Bronchial epithelial cell (primary cell): ENCODE measurements around the gene SMYD3. TPM values are rescaled to one million over a fixed set of nuclear protein-coding genes. Genes with fewer than 3 reads are reported as not detected.

ENCODE experiments used
- DNase-seq: peaks from one replicate; pipeline ENCODE4 v3.0.0-alpha.2; 2010; ENCODE audit warnings: low read depth
- FAIRE-seq: peaks from 2 replicates; lab custom pipeline; 2011; peaks lifted over from hg19 to GRCh38; lab: Jason Lieb, UNC
- H3K27me3 ChIP-seq: 2 replicates; pipeline ENCODE4 v1.5.1; 2011; ENCODE audit warnings: low read length; ENCODE audit not compliant: control insufficient read depth, insufficient read depth
- H3K36me3 ChIP-seq: 2 replicates; pipeline ENCODE4 v1.5.1; 2011; ENCODE audit warnings: low read length; ENCODE audit not compliant: control insufficient read depth, insufficient read depth
- H3K4me3 ChIP-seq: 2 replicates; pipeline ENCODE4 v1.5.1; 2011; ENCODE audit warnings: mild to moderate bottlenecking, low read depth, low read length, control low read depth
- total RNA-seq: library from RNA; depleted of rRNA; stranded (reverse); fragments of >200 nt; gene quantifications from 2 replicates; pipeline ENCODE4 v1.2.1, GENCODE V29; 2014
- TF ChIP-seq, protein P1 (sequence below): IDR thresholded peaks from 2 replicates; pipeline ENCODE4 v1.5.1; 2011; ENCODE audit warnings: mild to moderate bottlenecking, moderate library complexity, low read length, control low read depth, inconsistent platforms; ENCODE audit not compliant: insufficient read depth, severe bottlenecking

Gene SMYD3
- total RNA-seq, 1 donor from 2014 or later = 17.4 TPM

- H3K4me3 ChIP-seq = no peak overlapping the region
- TF ChIP-seq, protein P1, sequence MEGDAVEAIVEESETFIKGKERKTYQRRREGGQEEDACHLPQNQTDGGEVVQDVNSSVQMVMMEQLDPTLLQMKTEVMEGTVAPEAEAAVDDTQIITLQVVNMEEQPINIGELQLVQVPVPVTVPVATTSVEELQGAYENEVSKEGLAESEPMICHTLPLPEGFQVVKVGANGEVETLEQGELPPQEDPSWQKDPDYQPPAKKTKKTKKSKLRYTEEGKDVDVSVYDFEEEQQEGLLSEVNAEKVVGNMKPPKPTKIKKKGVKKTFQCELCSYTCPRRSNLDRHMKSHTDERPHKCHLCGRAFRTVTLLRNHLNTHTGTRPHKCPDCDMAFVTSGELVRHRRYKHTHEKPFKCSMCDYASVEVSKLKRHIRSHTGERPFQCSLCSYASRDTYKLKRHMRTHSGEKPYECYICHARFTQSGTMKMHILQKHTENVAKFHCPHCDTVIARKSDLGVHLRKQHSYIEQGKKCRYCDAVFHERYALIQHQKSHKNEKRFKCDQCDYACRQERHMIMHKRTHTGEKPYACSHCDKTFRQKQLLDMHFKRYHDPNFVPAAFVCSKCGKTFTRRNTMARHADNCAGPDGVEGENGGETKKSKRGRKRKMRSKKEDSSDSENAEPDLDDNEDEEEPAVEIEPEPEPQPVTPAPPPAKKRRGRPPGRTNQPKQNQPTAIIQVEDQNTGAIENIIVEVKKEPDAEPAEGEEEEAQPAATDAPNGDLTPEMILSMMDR = no peak
- no peaks in the 10 kb centered on the region for H3K36me3 ChIP-seq
- H3K27me3 ChIP-seq = no peaks in the 10 kb centered on the region
- FAIRE-seq (no peak), DNase-seq (no peak)
Measured at GRCh38 chr1:246113555-246114095, 393.5 kb downstream of the SMYD3 start.

DNA sequence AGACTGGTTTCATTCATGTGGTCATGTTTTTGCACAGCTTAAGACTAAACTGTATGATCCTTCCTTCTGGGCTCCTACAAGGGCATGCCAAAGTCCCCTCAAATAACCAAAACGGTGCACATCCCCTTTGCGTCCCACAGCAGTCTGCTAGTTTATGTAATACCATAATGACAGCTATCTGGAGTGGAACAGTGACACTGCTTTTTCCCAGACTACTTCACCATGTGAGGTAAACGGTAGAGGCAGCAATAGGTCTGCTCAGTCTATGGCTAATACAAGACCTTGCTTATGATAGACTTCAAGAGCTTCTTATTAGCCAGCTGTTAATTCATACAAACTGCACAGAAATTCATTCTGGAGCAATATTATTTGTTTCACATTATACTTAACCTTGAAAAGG, 395.5 kb downstream of the SMYD3 start:
- FAIRE-seq (no peak), DNase-seq (no peak)
- TF ChIP-seq, protein P1 = no peak
- H3K4me3 ChIP-seq = no peak overlapping the region
- H3K27me3 ChIP-seq = no peaks in the 10 kb centered on the region
- no peaks in the 10 kb centered on the region for H3K36me3 ChIP-seq

DNA sequence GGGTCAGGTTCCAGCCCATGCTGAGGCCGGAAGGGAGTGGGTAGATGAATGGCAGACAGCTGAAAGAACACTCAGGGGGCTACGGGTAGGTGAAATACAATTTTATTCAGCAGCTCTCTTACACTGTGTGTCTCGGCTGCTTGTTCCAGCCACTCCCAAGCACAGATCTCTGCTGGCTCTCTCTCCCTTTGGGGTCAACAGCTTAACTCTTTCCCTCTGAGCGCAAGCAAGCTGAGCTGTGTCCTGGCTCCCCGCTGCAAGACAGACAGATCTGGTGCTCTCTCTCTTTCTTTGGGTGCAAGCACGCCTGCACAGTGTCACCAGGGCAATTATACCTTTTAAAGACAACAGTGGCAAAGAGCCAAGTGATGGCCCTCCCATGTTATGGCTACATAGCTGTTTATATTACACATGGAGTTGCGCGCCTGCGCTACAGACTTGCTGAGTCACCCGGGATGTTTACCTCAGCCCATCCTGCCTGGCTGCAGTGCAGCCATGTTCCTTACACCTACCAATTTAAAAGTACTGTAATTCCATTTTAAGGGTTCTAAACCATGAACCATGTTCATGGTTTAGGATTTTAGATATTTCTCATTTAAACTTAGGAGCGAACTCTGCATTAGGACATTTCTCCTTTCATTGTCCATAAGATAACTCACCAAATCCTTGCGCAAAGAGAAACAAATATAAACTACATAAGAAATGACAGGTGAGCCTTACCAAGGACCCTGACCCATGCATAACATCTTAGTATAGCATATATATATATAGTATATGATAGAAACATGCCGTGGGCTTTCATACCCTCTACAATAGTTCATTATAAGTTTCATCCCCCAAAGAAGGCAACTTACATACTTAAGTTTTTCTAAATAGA, 396.5 kb downstream of the SMYD3 start:
- FAIRE-seq (no peak), DNase-seq (no peak)
- no peak overlapping the region for H3K4me3 ChIP-seq
- TF ChIP-seq, protein P1 = no peak
- H3K36me3 ChIP-seq = no peaks in the 10 kb centered on the region
- no peaks in the 10 kb centered on the region for H3K27me3 ChIP-seq

GRCh38 chr1:246108278-246108925, 398.7 kb downstream of the SMYD3 start:
- no peak overlapping the region for H3K4me3 ChIP-seq
- DNase-seq (no peak), FAIRE-seq (peak; percentile 43)
- no peaks in the 10 kb centered on the region for H3K27me3 ChIP-seq
- TF ChIP-seq, protein P1 = no peak
- no peaks in the 10 kb centered on the region for H3K36me3 ChIP-seq

- no peak for FAIRE-seq
- Histone ChIP-seq H3K4me3 (no peak overlapping the region), H3K36me3 (no peaks in the 10 kb centered on the region), H3K27me3 (no peaks in the 10 kb centered on the region)
- TF ChIP-seq, protein P1 = no peak
- DNase-seq = no peak
Measured at GRCh38 chr1:246107516-246108277, 399.4 kb downstream of the SMYD3 start.
